Measurements from ENCODE around the gene POU6F2. TPM values are rescaled to one million over a fixed set of nuclear protein-coding genes. Genes with fewer than 3 reads are reported as not detected.

Gene POU6F2
- total RNA-seq, 1 donor from 2014 or later: not detected

DNA sequence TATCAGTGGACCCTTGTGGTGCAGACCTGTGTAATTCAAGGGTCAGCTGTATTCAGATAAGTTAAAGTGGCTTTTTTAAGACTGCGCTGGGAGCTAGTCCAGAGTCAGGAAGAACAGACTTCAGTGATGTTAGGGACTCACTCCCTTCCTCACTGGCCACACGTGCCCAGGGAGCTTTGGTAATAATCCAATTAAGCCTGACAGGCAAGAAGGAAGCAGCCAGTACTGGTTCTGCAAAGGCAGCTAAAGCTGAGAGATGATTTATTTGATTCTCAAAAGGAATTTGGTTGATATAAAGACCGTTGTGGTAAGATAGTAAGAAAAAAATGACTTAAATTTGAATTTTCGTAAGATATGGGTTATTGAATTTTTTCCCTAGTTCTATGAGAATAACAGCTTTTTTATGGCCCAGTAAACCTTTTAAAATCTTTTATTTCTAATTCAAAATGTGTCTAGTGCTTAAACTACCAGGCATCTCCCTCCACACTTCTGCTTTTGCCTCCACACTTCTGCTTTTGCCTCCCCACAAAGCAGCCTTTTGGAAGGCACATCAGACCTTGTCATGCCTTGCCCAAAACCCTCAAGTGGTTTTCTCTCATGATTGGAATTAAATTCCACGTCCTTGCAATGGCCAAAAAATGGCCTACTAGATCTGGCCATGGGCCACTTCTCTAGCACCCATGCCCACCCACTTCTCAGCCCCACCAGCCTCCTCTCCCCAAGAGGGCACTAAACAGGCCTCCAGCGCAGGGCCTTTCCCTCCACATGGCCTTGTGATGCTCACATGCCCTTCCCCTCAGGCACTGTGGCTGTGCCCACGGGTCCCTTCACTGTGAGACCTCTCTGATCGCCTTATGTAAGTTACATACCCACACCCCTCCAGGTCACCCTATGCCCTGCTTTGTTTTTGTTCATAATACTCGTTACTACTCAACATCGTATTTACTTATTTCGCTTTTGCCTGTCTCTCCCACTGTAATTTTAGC, 92.5 kb downstream of the POU6F2 start:
- DNase-seq (ENCODE audit: low read depth in 2 of 2): no peak

DNA sequence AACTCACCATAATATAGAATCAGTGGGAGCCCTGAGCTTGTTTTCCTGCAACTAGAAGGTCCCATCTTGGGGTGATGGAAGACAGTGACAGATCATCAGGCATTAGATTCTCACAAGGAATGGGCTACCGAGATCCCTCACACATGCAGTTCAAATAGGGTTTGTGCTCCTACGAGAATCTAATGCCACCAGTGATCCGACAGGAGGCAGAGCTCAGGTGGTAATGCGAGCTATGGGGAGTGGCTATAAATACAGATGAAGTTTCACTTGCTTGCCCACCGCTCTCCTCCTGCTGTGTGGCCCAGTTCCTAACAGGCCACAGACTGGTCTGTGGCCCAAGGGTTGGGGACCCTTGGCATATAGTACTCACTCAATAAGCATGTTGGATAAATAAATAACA, 93.4 kb downstream of the POU6F2 start:
- DNase-seq (ENCODE audit: low read depth in 2 of 2): no peak

DNA sequence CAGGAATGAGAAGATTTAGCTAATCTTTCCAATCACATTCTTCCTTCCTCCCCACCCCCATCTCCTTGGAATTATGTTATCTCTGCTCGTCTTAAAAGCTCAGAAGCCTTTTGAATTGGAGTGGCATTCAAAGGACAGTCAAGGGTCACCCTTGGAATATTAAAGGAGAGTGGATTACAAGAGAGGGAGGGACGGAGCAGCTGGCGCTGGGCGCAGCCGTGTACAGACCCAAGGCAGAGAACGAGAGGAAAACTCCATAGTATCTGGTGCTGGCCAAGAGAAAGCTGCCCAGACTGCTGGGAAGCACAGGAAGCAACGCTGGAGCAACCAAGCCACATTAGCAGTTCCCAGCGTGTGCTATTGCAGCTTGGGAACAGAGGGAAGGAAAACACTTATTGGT, 95.7 kb downstream of the POU6F2 start:
- DNase-seq (ENCODE audit: low read depth in 2 of 2): peak in 1 of 2 donors; percentile 3

DNA sequence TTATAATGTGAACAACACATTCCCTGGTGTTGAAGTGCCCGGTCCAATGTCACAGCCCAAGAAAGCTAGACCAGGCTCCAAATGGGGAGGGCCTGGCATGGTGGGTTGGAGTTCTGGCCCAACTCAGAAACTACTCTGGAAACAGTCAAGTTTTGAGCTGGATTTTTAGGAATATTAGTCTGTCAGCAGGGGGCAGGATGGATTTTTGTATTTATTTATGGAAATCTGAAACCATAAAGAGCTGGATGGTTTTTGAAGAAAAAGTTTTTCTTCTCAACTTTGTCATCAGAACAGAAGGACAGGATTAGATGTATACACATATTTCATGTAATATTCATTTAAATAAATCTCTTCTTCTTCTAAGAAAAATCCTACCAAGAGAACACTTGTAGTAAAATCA, 97.5 kb downstream of the POU6F2 start:
- no peak for DNase-seq (ENCODE audit: low read depth in 2 of 2)

DNA sequence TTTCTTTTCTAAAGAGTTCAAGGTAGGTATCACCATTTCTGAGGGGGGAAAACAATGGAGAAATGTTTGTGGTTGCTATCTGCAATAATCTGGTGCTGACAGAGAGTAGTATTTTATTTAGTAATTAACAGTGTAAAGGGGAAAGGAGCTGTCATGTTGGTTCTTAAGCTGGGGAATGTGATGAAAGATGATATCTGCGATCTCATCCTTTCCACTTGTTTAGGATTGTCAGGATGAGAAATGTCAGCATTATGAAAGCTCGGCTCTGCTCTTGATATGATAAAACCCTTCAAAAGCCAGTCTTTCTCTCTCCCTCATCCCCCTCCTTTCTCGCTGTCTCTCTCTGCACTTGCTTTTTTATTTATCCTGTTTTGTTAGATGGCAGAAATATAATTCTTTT, 106.1 kb downstream of the POU6F2 start:
- DNase-seq (ENCODE audit: low read depth in 2 of 2): no peak

DNA sequence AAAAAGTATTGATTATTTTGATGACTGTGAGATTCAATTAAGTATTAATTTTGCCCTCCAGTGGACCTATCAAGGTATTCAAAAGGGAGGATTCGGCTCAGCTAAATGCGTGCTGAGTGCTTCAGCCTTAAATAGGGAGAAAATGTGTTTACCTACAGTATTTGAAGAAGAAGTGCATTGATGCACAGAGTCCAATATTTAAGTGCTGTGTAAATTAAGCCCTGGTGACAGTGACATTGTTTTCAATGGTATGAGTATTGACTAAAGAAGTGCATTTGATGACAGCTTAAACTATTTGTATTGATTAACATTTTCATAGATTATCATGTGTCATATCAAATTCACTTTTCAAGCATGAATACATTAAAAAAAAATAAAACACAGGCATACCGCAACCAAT, 106.6 kb downstream of the POU6F2 start:
- no peak for DNase-seq (ENCODE audit: low read depth in 2 of 2)

DNA sequence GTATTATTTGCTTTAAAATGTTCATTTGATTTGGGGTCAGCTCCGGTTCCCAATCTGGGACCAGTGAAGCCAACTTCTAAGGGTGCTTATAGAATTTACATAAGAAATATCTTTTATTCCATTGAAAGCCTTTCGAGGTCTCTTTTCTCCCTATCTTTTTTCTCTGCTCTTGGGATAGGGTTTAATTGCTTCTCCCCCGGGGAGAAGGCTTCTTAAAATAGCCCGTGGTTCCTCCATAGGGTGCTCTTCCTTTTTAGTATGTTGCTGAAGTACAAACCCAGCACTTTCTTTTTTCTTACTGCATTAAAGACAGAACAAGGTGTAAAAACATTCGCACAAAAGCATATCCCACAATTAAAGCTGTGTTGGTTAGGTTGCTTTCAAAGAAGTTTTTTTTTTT, 107.5 kb downstream of the POU6F2 start:
- DNase-seq (ENCODE audit: low read depth in 2 of 2): no peak

DNA sequence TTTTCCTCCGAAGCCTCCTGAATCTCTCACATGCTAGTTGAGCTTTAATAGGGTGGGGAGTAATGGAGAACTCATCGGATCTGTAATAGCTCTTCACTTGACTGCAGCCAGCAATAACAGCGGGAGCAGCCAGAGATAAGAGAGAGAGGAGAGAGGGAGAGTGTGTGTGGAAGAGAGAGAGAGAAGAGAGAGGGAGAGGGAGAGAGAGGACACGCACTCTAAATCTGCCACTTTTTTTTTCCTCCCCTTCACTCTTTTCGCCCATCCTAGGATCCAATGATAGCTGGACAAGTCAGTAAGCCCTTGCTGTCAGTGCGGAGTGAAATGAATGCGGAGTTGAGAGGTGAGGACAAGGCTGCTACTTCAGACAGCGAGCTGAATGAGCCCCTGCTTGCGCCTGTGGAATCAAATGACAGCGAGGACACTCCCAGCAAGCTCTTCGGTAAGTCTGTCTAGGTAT, 107.9 kb downstream of the POU6F2 start:
- no peak for DNase-seq (ENCODE audit: low read depth in 2 of 2)

DNA sequence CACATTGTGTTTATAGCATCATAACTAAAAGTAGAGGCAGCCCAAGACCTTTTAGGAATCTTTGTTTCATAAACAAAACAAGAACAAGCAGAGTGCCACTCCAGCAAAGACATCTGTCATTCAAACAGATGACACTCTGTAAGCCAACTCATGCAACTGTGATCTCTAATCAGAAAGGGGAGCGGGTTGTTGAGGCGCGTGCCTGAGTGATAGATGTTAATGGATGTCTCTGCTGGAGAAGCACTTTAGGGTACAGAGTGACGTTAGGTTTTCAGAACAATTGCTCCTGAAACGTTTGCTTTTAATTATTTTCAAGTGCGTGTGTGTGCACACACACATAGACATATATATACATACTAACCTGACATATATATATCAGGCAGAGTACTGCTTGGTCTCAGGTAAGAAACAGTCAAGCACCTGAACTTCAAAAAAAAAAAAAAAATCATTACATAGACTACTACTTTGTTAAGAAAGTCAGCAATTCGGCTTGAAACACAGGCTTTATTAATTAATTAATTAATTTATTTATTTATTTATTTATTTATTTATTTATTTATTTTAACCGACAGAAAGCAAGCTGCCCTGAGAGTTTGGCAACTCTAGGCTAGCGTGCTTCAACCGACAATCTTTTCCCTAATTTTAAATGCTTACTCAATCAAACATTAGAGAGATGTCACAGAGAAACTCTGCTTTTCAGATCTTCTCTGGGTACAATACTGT, 109.1 kb downstream of the POU6F2 start:
- DNase-seq (ENCODE audit: low read depth in 2 of 2): no peak

DNA sequence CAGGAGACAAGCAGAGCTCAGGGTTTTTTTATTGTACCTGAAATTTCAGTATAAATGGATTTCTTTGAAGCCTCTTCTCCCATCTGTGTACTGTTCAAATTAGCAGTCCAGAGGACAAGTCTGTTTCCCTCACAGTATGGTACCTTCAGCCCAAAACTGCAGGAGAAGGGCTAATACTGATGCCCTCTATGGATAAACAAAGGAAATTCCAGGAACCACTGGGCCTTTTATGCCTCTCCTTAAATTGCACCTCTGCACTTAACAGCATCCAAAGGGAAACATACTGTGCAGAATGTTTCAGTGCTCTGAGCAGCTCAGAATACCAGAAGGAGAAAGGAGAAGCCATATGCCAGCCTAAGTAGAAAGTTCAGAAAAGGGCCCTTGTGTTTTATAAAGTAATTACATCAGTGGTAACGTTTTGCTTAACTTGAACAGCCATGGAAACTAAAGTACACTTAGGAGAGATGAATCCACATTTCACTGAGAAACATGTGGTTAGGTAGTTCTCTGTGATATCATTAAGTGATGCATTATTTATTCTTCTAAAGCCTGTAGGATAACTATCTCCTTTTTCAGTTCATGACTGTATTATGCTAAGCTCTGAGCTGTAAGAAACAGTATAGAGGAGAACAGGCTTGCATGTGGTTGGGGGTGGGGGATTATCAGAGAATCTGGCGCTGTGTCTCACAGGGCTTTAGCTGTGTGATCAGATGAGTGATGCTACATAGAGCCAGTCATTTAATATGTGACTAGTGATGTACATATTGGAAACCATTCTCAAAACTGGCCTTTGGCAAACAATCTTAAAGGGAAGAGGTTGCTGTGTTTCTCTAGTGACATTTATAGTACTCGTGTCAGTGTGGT, 111.3 kb downstream of the POU6F2 start:
- no peak for DNase-seq (ENCODE audit: low read depth in 2 of 2)

DNA sequence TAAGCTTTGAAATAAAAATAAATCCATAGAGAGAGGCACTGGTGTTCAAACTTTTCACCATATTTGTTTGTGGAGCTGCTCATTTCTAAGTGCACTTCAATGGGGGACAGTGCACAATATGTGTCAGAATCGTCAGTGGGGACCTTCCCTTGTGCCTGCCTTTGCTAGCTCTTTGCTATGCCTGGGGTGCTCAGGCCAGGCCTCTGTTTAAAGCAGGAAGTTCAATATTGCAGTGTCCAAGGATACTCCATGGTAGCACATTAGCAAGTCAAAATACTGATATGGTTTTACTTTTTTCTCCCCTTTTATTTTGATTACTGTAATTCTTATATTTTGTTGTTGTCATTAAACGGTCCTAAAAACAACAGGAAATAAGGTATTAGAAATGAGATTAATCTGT, 113.4 kb downstream of the POU6F2 start:
- DNase-seq (ENCODE audit: low read depth in 2 of 2): no peak

DNA sequence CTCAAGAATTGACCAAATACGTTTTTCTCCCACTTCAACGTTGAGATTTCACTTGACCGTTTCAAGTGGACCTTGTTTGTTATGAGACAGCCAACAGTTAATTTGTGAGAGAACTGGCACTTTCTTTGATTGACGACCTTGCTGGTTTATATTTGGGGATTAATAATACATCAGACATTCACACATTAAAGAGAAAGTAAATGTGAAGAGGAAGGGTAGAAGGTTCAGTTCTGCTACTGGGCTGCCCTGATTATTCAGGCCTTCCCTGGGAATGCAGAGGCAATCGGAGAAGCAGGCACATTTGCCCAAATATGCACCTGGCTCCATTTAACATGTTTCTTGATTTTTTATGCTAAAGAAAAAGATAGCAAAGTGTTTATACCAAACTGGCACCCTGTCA, 114.1 kb downstream of the POU6F2 start:
- no peak for DNase-seq (ENCODE audit: low read depth in 2 of 2)

DNA sequence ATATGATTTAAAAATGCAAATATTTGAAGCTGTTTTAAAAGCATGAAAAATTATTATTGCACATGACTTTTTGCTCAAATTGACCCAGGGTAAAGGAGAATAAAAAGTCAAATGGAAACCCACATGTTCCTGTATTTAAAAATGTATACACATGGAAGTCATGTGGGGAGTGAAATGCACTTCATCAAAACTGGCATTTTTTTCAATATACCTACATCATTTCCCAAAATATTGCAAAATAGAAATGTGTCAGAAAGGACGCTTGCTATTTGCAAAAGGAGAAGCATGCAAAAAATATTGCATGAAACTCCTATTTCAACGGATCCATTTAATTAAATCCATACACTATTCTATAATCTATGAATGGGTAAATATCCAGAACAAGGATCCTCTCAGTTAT, 117.0 kb downstream of the POU6F2 start:
- DNase-seq (ENCODE audit: low read depth in 2 of 2): no peak

DNA sequence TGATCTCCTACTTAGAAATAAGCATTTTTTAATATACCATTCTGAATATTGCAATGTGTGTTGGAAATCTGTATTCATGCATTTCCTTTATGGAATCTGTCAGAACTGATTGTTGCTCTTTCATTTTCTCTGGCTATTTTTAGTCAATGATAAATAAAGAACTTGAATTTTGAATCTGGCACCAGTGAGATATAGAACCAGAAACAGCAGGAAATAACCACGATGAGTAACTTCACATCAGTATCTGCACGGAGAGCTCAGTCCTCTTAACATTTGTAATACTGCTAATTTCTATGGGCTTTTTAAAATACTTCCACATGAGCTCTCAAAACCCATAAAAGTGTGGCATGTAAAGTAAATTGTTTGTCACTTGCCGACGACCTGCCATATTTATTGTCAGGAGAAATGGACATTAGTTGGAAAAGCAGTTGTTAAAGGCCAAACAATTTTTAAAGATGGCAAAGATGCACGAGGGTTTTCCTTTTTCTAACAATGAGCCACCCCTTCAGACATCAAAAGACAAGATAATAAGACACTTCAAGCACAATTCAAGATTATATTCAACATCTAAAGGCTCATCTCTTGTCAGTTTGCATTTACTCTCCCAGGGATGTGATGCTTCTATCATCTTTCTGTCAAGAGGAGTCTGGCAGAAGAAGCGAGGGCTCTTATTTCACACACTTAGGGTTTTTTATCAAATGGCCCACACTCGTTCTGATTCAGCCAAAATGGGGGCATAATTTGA, 118.3 kb downstream of the POU6F2 start:
- DNase-seq (ENCODE audit: low read depth in 2 of 2): no peak

DNA sequence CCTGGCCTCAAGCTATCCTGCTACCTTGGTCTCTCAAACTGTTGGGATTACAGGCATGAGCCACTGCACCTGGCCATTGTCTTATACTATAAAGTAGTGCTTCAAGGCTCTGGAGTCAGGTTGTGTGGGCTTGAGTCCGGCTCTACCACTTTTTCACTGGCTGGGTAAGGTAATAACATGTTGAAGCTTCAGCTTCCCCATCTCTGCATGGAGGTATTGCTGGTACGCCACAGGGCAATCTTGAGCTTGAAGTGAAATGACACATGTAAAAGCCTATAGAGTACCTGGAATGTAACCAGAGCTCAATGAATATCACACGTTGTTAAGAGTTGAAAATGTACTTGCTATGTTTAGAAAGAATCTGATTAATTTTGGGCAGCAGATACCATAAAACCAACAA, 120.8 kb downstream of the POU6F2 start:
- no peak for DNase-seq (ENCODE audit: low read depth in 2 of 2)

DNA sequence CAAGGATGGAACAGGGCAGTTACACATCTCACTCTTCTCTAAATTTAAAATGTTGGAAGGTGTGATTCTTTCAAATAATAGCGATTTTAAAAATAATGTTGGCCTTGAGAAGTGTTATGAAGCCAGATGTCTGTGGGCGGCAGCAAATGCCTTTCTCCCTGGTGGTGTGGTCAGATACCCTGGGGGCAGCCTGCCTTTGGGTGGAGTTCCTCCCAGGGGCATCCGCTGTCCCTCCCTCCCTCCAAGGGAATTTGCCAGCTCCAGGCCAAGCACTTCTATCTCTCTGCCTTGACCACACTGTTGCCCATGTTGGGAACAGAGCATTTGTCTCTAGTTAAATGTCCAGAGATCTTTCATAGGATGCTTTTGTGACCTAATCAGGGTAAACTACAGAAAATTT, 121.4 kb downstream of the POU6F2 start:
- DNase-seq (ENCODE audit: low read depth in 2 of 2): no peak

DNA sequence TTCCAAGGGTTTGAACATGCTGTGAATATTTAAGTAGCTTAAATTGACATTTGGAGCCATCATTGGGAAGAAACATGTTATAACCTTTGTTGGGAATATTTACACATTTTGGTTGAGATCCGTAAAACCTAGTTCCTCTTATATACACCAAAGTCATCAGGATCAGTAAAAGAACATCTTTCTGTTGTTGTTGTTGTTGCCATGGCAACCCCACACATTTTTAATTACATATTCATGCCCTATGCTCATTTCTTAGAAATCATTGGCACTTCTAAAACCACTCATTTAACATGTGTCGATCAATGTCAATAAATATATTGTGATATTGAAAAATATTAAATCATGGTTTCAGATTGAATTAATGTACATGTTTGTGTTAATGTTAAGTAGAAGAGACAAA, 122.6 kb downstream of the POU6F2 start:
- DNase-seq (ENCODE audit: low read depth in 2 of 2): no peak

DNA sequence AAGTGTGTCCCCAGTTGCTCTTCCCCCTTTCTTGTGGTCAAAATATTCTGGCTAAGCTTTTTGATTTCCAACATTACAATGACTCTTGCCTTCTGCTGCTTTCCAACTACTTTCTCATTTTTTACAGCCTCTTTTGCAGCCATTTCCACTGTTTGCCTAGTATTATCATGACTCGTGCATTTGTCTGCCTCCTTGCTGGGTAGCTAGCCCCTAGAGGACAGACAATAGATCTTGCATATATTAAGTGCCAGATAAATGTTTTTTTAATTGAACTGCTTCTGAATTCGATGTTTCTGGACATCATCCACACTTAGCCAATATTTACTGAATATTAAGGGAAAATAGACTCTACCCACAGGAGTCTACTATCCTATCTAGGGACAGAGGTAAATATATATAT, 124.5 kb downstream of the POU6F2 start:
- DNase-seq (ENCODE audit: low read depth in 2 of 2): no peak

DNA sequence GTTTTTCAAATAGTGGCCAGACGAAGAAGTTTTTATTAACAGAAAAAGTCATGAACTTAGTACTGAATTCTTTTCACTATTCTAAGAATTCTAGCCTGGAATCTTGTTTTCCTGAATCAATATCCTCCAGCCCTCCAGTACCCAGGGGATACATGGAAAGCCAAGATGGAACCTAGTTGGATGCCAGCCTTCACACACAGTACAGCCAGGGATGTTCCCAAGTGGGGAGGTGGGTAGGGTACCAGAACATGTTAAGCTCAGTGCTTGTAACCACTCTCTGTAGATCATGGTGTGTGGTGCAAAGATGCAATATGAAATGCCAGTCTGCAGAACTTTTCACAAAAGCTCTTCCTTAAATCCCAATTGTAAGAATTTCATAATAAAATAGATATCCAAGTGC, 128.0 kb downstream of the POU6F2 start:
- no peak for DNase-seq (ENCODE audit: low read depth in 2 of 2)

DNA sequence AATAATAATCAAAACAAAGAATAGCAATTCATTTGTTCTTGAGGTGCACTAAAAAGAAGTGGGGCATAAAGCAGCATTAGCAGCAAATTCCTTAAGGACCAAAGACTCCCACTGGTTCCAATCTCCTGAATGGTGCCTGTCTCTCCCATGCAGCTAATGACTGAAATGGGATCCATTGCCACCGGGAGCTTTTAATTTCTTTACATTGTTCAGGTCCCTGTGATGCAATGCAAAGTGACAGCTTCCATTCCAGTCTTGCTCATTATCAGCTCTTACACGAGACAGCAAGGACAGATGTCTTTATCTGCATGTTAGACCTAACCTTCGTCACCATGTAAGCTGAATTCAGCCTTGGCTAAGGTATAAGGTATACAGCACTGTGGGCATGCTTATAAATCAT, 148.1 kb downstream of the POU6F2 start:
- DNase-seq (ENCODE audit: low read depth in 2 of 2): no peak

DNA sequence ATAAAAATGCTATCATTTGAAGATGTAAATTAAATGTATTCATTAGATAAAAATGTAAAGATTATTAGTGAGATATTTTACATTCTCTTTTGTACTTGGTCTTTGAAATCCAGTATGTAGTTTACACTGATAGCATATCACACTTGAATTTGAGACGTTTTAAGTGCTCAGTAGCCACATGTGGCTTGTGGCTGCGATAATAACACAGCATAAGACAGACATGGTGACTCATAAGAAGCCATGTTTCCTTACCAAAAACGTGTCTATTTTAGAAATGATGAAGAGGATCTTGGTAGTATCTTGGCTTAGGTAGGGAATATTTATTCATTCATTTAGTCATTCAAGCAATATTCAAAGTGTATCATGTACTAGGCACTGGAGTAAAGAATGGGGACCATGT, 149.3 kb downstream of the POU6F2 start:
- DNase-seq (ENCODE audit: low read depth in 2 of 2): no peak

Data from lung microvascular endothelial cell (primary cell).